Endothelial cell of umbilical vein (primary cell): Measurements from ENCODE around the gene MYH15. TPM values are rescaled to one million over a fixed set of nuclear protein-coding genes. Genes with fewer than 3 reads are reported as not detected.

ENCODE experiments used
- BruUV-seq: library from RNA; stranded (reverse); fragments of 400-500 nt; replicated peaks from 2 replicates; lab custom pipeline; 2021; lab: Mats Ljungman, UMichigan
- CTCF ChIA-PET: fragments of 300-600, 350-600 bp; sonication (Branson Sonifier 250); formaldehyde crosslinking; loops from one replicate; lab custom pipeline; 2021; ENCODE audit warnings: antibody characterized with exemption, inconsistent platforms; lab: Charles Lee
- POLR2A ChIA-PET: fragments of 300-600, 350-600 bp; sonication (Branson Sonifier 250); formaldehyde crosslinking; loops from one replicate; lab custom pipeline; 2021; ENCODE audit warnings: antibody characterized with exemption, inconsistent platforms; lab: Charles Lee
- DNase-seq: peaks from one replicate; pipeline ENCODE4 v3.0.0-alpha.2; 2011; ENCODE audit warnings: low read depth, low spot score
- FAIRE-seq: peaks from 2 replicates; lab custom pipeline; 2011; peaks lifted over from hg19 to GRCh38; lab: Jason Lieb, UNC
- H2AFZ ChIP-seq: 2 replicates; pipeline ENCODE4 v1.6.0; 2012; ENCODE audit warnings: low read depth, low read length, control low read depth, inconsistent platforms
- H3K27ac ChIP-seq: 2 replicates; pipeline ENCODE4 v1.5.1; 2011; ENCODE audit warnings: low read depth, mild to moderate bottlenecking, control low read depth, low read length, moderate library complexity; ENCODE audit not compliant: insufficient read depth
- H3K27me3 ChIP-seq, 2 experiments: 2 replicates each; pipeline versions ENCODE4 v1.6.0 to v1.6.1; 2011; ENCODE audit warnings: low read length in 2 of 2, mixed read lengths in 1 of 2; ENCODE audit not compliant: control insufficient read depth in 2 of 2, insufficient read depth in 2 of 2
- H3K36me3 ChIP-seq, 2 experiments: 2 replicates in 1 of 2; 3 replicates in 1 of 2; pipeline ENCODE4 v1.5.1; 2011; ENCODE audit warnings: low read length in 2 of 2, mild to moderate bottlenecking in 1 of 2, moderate library complexity in 1 of 2; ENCODE audit not compliant: control insufficient read depth in 2 of 2, insufficient read depth in 2 of 2; ENCODE audit errors: extremely low read depth in 1 of 2
- H3K4me1 ChIP-seq: 3 replicates; pipeline ENCODE4 v1.5.1; 2011; ENCODE audit warnings: mild to moderate bottlenecking, low read length; ENCODE audit not compliant: control insufficient read depth, insufficient read depth; ENCODE audit errors: extremely low read depth
- H3K4me2 ChIP-seq: 2 replicates; pipeline ENCODE4 v1.6.1; 2011; ENCODE audit warnings: low read length, control low read depth, mixed read lengths; ENCODE audit not compliant: insufficient read depth
- H3K4me3 ChIP-seq, 3 experiments: fragments of 200-600 bp in 1 of 3; sonication (generic), shearing (Covaris generic) in 1 of 3; replicated peaks in 1 of 3; 2 replicates each; pipeline ENCODE4 v1.5.1; 2011 to 2016; ENCODE audit warnings: control low read depth in 3 of 3, low read length in 3 of 3, mild to moderate bottlenecking in 2 of 3, inconsistent platforms in 1 of 3, low read depth in 1 of 3, moderate library complexity in 1 of 3; ENCODE audit not compliant: insufficient read depth in 1 of 3
- H3K79me2 ChIP-seq: 2 replicates; pipeline ENCODE4 v1.6.0; 2012; ENCODE audit warnings: low read length, inconsistent platforms; ENCODE audit not compliant: control insufficient read depth, insufficient read depth
- H3K9ac ChIP-seq: replicated peaks from 2 replicates; pipeline ENCODE3; 2011; ENCODE audit warnings: low read length, control low read depth; ENCODE audit not compliant: insufficient read depth; ENCODE audit errors: extremely low read depth
- H3K9me1 ChIP-seq: replicated peaks from 3 replicates; pipeline ENCODE4 v1.6.0; 2011; ENCODE audit warnings: mild to moderate bottlenecking, low read length; ENCODE audit not compliant: control insufficient read depth, insufficient read depth; ENCODE audit errors: extremely low read depth
- H3K9me3 ChIP-seq: replicated peaks from 2 replicates; pipeline ENCODE4 v1.5.1; 2012; ENCODE audit warnings: low read length, inconsistent platforms; ENCODE audit not compliant: control insufficient read depth, insufficient read depth
- H4K20me1 ChIP-seq: replicated peaks from 2 replicates; pipeline ENCODE3; 2011; ENCODE audit warnings: mild to moderate bottlenecking, low read length; ENCODE audit not compliant: control insufficient read depth, insufficient read depth; ENCODE audit errors: extremely low read depth
- CTCF ChIP-seq, 2 donors: IDR thresholded peaks; 1 replicate in 1 of 2; 2 replicates in 1 of 2; pipeline ENCODE4 v1.5.1; 2011; ENCODE audit warnings: low read length in 2 of 2, mild to moderate bottlenecking in 2 of 2, moderate library complexity in 2 of 2, control low read depth in 1 of 2, inconsistent platforms in 1 of 2, low read depth in 1 of 2; ENCODE audit not compliant: insufficient read depth in 1 of 2; ENCODE audit errors: extremely low read depth in 1 of 2
- FOS ChIP-seq: IDR thresholded peaks from 2 replicates; pipeline ENCODE4 v1.6.1; 2011; ENCODE audit warnings: mild to moderate bottlenecking, low read length, moderate library complexity, borderline replicate concordance; ENCODE audit not compliant: insufficient read depth
- GATA2 ChIP-seq: IDR thresholded peaks from 2 replicates; pipeline ENCODE4 v1.7.0; 2011; ENCODE audit warnings: low read depth, mild to moderate bottlenecking, moderate library complexity, mixed read lengths, low read length; ENCODE audit not compliant: insufficient read length, insufficient read depth
- JUN ChIP-seq: IDR thresholded peaks from 2 replicates; pipeline ENCODE4 v1.6.1; 2011; ENCODE audit warnings: borderline replicate concordance, low read depth; ENCODE audit not compliant: insufficient read length, insufficient read depth
- MAX ChIP-seq: IDR thresholded peaks from 2 replicates; pipeline ENCODE4 v1.6.1; 2011; ENCODE audit not compliant: insufficient read depth, insufficient read length
- dilution Hi-C: fragments of 300-500 bp; cut with MboI; formaldehyde crosslinking; loops from one replicate; pipeline ENCODE4 v1.15.0; 2019; ENCODE audit warnings: low sequenced_read_pairs; ENCODE audit not compliant: extremely low pct_ligation_motif_present
- intact Hi-C: fragments of 100-400 bp; cut with micrococcal nuclease; formaldehyde crosslinking; loops from one replicate; pipeline ENCODE4 v1.10.0; 2022
- polyA plus RNA-seq, 4 experiments: library from polyadenylated mRNA; depleted of rRNA in 3 of 4; stranded (reverse) in 3 of 4; unstranded in 1 of 4; fragments of >200 nt; gene quantifications; 2 replicates each; pipeline versions ENCODE4 v1.2.1 to v1.2.3, GENCODE V29; 2011 to 2012; ENCODE audit warnings: missing spikeins in 1 of 4
- total RNA-seq: library from RNA; stranded (reverse); gene quantifications from 2 replicates; pipeline ENCODE4 v1.2.3, GENCODE V29; 2021

The MYH15 gene
- total and polyA plus RNA-seq, 2 donors (not counting 3 experiments of a cell fraction or from before 2014, with no cell fraction given), result 0.27 TPM; not detected in 1

- DNase-seq (peak; percentile 42), FAIRE-seq (peak; percentile 87)
- no peaks in the 10 kb centered on the region for H3K36me3 ChIP-seq
- no peak overlapping the region for H3K27ac ChIP-seq
- no peaks in the 10 kb centered on the region for H3K27me3 ChIP-seq
- peaks cover 17% of the 10 kb centered on the region for H3K4me1 ChIP-seq
- no peak overlapping the region for H2AFZ ChIP-seq
- intact Hi-C loops (no loop called here), dilution Hi-C loops (no loop called here)
- H4K20me1 ChIP-seq, result no peaks in the 10 kb centered on the region
- ChIA-PET POLR2A (no interaction called here), CTCF (interaction anchor here (1.0 to 2.8 kb wide), 3 partner anchors 14 to 49 kb away, joined by 3 to 16 read pairs (median 4); no protein-coding TSS in a partner anchor)
- TF ChIP-seq FOS, result no peak
- TF ChIP-seq JUN, result no peak
- peak; percentile 73 for TF ChIP-seq GATA2
- TF ChIP-seq CTCF (IDR thresholded peaks at IDR 0.05; ENCODE audit: extremely low read depth in 1 of 2, insufficient read depth in 1 of 2, low read depth in 1 of 2, low read length in 2 of 2), result no peak
- no peak for TF ChIP-seq MAX
- H3K9ac ChIP-seq, result no peak overlapping the region
- no peaks in the 10 kb centered on the region for H3K9me1 ChIP-seq
- no TSS peak for BruUV-seq
- no peak overlapping the region for H3K4me3 ChIP-seq
- H3K9me3 ChIP-seq, result no peaks in the 10 kb centered on the region
- no peaks in the 10 kb centered on the region for H3K79me2 ChIP-seq
- H3K4me2 ChIP-seq, result peak overlapping the region; percentile 62
Observed at GRCh38 chr3:108538083-108538482, 27.7 kb upstream of the MYH15 start.
